Brain microvascular endothelial cell (primary cell): ENCODE results near the gene TBC1D13.
"Not testable (repeated sequence)": the region's sequence is repeated elsewhere in the genome, so short reads cannot be mapped to it uniquely, and the experiment has no call there.

Experiments used
- DNase-seq: peaks from one replicate; pipeline ENCODE4 v3.0.0-alpha.2; 2020
- H3K27ac ChIP-seq: fragments of 250-450 bp; sonication (Bioruptor Pico); 2 replicates; pipeline ENCODE4 v1.5.1; 2020; ENCODE audit warnings: mild to moderate bottlenecking, moderate library complexity
- H3K27me3 ChIP-seq: fragments of 250-450 bp; sonication (Bioruptor Pico); replicated peaks from 2 replicates; pipeline ENCODE4 v1.5.1; 2020; ENCODE audit warnings: mild to moderate bottlenecking
- H3K36me3 ChIP-seq: fragments of 250-450 bp; sonication (Bioruptor Pico); replicated peaks from 2 replicates; pipeline ENCODE4 v1.5.1; 2020; ENCODE audit warnings: mild to moderate bottlenecking
- H3K4me3 ChIP-seq: 2 replicates; pipeline ENCODE4 v1.5.1; 2011; ENCODE audit warnings: low read depth, mild to moderate bottlenecking, control low read depth, low read length, moderate library complexity
- in situ Hi-C: cut with HindIII; loops from 2 replicates; pipeline ENCODE4 v1.10.0; 2017; ENCODE audit warnings: low sequenced_read_pairs, low pct_ligation_motif_present
- TF ChIP-seq, protein P1 (sequence below): IDR thresholded peaks from 2 replicates; pipeline ENCODE4 v1.5.1; 2011; ENCODE audit warnings: low read depth, mild to moderate bottlenecking, moderate library complexity, low read length, control low read depth, inconsistent platforms; ENCODE audit errors: missing control alignments

The TBC1D13 gene

DNA sequence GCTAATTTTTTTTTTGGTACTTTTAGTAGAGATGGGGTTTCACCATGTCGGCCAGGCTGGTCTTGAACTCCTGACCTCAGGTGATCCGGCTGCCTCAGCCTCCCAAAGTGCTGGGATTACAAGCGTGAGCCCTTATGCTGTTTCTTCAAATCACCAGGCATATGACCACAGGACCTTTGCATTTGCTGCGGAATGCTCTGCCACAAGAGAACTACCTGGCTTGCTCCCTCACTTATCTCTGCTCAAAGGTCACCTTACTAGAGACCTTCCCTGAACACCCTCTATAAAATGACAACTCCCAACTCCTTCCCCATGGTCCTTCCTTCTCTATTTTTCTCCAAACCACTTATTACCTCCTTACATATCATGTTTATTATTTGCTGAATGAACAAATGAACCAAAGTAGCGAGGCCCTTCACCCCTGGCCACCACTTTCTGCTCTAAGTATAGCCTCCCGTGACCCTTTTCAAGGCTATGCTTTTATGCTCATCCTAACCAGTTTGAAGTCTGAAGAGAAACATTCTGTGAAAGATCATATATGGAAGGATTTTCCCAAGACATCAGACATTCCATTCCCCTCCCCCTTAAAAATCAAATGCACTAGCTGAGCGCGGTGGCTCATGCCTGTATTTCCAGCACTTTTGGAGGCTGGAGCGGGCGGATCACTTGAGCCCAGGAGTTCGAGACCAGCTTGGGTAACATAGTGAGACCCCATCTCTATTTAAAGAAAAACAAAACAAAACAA, 16.6 kb upstream of the TBC1D13 start:
- TF ChIP-seq, protein P1, sequence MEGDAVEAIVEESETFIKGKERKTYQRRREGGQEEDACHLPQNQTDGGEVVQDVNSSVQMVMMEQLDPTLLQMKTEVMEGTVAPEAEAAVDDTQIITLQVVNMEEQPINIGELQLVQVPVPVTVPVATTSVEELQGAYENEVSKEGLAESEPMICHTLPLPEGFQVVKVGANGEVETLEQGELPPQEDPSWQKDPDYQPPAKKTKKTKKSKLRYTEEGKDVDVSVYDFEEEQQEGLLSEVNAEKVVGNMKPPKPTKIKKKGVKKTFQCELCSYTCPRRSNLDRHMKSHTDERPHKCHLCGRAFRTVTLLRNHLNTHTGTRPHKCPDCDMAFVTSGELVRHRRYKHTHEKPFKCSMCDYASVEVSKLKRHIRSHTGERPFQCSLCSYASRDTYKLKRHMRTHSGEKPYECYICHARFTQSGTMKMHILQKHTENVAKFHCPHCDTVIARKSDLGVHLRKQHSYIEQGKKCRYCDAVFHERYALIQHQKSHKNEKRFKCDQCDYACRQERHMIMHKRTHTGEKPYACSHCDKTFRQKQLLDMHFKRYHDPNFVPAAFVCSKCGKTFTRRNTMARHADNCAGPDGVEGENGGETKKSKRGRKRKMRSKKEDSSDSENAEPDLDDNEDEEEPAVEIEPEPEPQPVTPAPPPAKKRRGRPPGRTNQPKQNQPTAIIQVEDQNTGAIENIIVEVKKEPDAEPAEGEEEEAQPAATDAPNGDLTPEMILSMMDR: no peak
- H3K27me3 ChIP-seq: no peaks in the 10 kb centered on the region

DNA sequence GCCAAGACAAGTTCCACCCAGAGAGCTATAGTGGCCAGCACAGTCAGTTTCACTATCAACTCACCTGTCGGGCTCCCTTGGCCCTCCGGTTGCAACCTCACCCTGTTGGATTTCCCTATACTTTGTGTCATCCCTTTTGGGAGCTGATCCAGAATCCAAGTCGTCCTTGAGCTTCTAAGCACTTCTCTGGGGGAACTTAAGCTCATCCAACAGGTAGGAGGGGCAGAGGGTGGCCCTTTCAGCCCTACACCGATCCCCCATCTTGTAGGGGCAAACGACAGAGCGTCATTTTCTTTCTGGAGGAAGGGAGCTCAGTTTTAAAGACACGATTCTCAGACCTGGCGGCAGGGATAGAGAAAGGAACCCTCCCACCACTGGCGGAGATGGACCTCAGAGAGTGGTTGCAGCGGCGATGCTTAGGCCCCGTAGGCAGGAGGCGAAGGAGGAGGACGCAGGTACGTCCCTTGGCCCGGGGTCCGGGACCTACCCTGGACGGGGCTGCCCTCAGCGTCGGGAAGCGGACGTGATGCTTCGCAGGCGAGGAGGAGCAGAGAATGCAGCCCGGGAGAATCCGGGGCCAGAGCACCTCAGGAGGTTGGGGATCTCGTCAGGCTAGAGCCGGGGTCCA, 15.8 kb upstream of the TBC1D13 start:
- no peak for DNase-seq
- no peaks in the 10 kb centered on the region for H3K27me3 ChIP-seq
- in situ Hi-C loops: no loop called here

More for the DNA sequence above, 16.6 kb upstream of the TBC1D13 start:
- Histone ChIP-seq H3K36me3 (no peaks in the 10 kb centered on the region), H3K27ac (no peak overlapping the region), H3K4me3 (peak overlapping the region; percentile 99)
- no peak for DNase-seq
- in situ Hi-C loops: no loop called here

DNA sequence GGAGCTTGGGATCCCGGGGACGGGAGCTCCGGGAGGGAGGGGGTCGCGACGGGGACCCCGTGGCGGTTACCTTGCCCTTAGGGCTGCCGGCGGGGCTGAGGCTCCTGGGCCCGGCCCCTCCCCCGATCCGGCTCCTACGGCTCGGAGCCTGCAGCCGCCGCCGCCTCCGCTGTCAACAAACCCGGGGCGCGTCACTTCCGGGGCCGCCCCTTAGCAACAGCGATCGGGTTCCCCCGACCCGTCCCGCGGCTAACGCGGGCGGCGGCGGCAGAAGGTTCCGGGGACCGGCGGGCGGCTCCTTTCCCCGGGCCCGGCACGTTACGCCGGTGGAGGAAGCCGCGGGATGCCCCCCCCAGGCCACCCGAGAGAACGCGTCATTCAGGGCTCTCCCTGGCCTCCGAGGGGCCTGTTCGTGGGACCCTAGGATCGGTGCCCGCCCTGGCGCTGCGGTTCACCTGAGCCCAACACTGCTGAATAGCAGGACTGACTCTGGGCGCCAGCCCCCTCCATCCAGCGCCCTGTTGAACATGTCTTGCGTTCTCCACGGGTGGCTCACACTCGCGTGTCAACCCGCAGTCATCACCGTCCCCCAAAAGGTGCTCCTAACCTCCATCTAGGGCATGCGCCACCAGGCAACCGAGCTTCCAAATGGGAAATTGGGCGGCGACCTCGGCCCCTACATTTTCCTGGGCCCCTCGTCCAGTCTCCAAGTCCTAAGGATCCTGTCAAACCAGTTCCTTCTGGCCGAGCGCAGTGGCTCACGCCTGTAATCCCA, 15.1 kb upstream of the TBC1D13 start, which contains the start of gene ZER1:
Gene ZER1 (minus strand): TSS at position 183 of the 775 bp plus-strand sequence. CDS start 16,362 bp downstream, outside the sequence.
- TF ChIP-seq, protein P1: no peak
- peak within 1 kb of the TSS; percentile 50 for H3K27ac ChIP-seq
- H3K36me3 ChIP-seq: no peaks in the 10 kb centered on the region
- H3K4me3 ChIP-seq: peak within 1 kb of the TSS; percentile 99
- DNase-seq: peak; percentile 81
- in situ Hi-C loops: no loop called here
- no peaks in the 10 kb centered on the region for H3K27me3 ChIP-seq

More for the DNA sequence above, 15.8 kb upstream of the TBC1D13 start:
- peak overlapping the region; percentile 99 for H3K4me3 ChIP-seq
- H3K27ac ChIP-seq: peak overlapping the region; percentile 50
- TF ChIP-seq, protein P1: no peak
- H3K36me3 ChIP-seq: no peaks in the 10 kb centered on the region

DNA sequence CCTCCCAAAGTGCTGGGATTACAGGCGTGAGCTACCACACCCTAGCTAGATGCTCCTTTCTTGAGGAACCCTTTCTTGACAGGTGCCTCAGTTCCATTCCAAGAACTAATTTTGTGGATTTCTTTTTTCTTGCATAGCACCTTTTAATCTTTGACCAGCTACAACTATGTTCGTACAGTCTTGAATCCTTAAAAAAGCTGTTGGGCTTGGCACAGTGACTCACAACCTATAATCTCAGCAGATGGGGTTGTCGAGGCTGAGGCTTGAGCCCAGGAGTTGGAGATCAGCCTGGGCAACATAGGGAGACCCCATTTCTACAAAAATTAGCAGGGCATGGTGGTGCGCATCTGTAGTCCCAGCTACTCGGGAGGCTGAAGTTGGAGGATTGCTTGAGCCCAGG, 14.0 kb upstream of the TBC1D13 start:
- Histone ChIP-seq H3K4me3 (no peak overlapping the region), H3K27ac (no peak overlapping the region)
- in situ Hi-C loops: no loop called here

DNA sequence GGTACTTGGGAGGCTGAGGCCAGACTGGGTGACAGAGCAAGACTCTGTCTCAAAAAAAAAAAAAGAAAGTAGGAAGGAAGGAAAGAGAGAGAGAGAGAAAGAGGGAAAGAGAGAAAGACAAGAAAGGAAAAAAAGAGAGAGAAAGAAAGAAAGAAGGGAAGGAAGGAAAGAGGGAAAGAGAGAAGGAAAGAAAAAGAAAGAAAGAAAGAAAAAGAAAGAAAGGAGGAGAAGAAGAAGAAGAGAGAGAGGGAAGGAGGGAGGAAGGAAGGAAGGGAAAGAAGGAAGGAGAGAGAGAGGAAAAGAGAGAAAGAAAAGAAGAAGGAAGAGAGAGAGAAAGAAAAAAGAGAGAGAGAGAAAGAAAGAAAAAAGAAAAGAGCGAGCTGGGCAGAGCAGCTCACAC, 12.2 kb upstream of the TBC1D13 start:
- no peak for DNase-seq
- Histone ChIP-seq H3K4me3 (no peak overlapping the region), H3K27ac (no peak overlapping the region), H3K36me3 (no peaks in the 10 kb centered on the region), H3K27me3 (no peaks in the 10 kb centered on the region)
- TF ChIP-seq, protein P1: no peak
- in situ Hi-C loops: no loop called here

More for the DNA sequence above, 14.0 kb upstream of the TBC1D13 start:
- DNase-seq: no peak
- TF ChIP-seq, protein P1: no peak
- Histone ChIP-seq H3K36me3 (no peaks in the 10 kb centered on the region), H3K27me3 (no peaks in the 10 kb centered on the region)

DNA sequence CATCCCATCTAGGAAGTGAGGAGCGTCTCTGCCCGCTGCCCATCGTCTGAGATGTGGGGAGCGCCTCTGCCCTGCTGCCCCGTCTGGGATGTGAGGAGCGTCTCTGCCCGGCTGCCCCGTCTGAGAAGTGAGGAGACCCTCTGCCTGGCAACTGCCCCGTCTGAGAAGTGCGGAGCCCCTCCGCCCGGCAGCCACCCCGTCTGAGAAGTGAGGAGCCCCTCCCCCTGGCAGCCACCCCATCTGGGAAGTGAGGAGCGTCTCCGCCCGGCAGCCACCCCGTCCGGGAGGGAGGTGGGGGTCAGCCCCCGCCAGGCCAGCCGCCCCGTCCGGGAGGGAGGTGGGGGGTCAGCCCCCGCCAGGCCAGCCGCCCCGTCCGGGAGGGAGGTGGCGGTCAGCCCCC, 7.0 kb upstream of the TBC1D13 start:
- H3K36me3 ChIP-seq, in situ Hi-C loops, H3K27me3 ChIP-seq, DNase-seq, H3K4me3 ChIP-seq, H3K27ac ChIP-seq: not testable (repeated sequence)
